GM06990 (cell line): ENCODE measurements around the gene DIAPH3.

Experiments used
- DNase-seq: peaks from one replicate; pipeline ENCODE4 v3.0.0-alpha.2; 2011; ENCODE audit not compliant: insufficient read length; ENCODE audit errors: extremely low read depth
- H3K27me3 ChIP-seq: replicated peaks from 2 replicates; pipeline ENCODE4 v1.6.0; 2011; ENCODE audit warnings: low read length; ENCODE audit not compliant: control insufficient read depth, insufficient read depth
- H3K36me3 ChIP-seq: 2 replicates; pipeline ENCODE4 v1.5.1; 2011; ENCODE audit warnings: low read length; ENCODE audit not compliant: control insufficient read depth, insufficient read depth
- H3K4me3 ChIP-seq: replicated peaks from 2 replicates; pipeline ENCODE4 v1.5.1; 2011; ENCODE audit warnings: low read depth, mild to moderate bottlenecking, control low read depth, low read length
- TF ChIP-seq, protein P1 (sequence below): IDR thresholded peaks from 2 replicates; pipeline ENCODE4 v1.5.1; 2011; ENCODE audit warnings: low read length, control low read depth, mild to moderate bottlenecking, inconsistent platforms; ENCODE audit not compliant: insufficient read depth, poor library complexity, severe bottlenecking

The DIAPH3 gene

GRCh38 chr13:60016229-60016628 is 147.5 kb downstream of the DIAPH3 start:
- Histone ChIP-seq H3K36me3 (no peaks in the 10 kb centered on the region), H3K4me3 (no peak overlapping the region), H3K27me3 (no peaks in the 10 kb centered on the region)
- DNase-seq, result no peak
- TF ChIP-seq, protein P1, sequence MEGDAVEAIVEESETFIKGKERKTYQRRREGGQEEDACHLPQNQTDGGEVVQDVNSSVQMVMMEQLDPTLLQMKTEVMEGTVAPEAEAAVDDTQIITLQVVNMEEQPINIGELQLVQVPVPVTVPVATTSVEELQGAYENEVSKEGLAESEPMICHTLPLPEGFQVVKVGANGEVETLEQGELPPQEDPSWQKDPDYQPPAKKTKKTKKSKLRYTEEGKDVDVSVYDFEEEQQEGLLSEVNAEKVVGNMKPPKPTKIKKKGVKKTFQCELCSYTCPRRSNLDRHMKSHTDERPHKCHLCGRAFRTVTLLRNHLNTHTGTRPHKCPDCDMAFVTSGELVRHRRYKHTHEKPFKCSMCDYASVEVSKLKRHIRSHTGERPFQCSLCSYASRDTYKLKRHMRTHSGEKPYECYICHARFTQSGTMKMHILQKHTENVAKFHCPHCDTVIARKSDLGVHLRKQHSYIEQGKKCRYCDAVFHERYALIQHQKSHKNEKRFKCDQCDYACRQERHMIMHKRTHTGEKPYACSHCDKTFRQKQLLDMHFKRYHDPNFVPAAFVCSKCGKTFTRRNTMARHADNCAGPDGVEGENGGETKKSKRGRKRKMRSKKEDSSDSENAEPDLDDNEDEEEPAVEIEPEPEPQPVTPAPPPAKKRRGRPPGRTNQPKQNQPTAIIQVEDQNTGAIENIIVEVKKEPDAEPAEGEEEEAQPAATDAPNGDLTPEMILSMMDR, result no peak

DNA sequence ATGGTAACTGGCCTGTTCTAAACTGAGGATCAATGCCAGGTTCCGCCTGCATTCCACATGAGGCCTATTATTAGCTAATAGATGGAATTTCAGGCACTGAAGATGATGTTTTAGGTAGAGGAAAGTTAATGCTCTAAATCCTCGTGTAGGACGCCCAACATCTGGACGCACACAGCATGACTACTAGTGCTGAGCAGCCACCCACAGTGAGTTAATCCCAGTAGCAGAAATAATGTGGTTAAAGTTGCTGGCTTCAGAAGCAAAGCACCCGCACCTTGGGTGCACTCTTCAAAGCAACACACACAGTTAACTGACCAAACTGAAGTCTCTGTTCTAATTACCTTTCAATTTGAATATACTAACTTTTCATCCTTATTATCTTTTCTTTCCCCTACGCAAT is 150.6 kb downstream of the DIAPH3 start:
- H3K4me3 ChIP-seq, result no peak overlapping the region
- H3K36me3 ChIP-seq, result no peaks in the 10 kb centered on the region
- H3K27me3 ChIP-seq, result no peaks in the 10 kb centered on the region
- no peak for DNase-seq
- TF ChIP-seq, protein P1, result no peak

DNA sequence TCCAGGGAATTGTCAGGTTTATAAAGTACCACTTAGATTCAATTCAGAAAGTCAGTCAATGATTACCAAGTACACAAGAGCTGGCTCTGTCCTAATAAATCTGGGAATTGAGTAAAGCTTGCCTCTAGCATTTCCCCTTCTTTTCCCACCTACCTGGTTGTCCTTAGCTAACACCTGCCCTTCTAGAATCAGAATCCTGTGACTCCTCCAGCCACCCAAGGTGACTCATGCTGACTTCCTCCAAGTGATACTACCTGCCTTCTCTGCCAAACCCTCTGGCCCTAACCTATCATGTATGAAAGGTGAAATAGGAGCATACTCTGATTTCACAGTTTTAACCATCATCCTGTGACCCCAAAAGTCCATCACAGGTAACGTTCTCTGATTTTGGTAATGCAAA is 151.2 kb downstream of the DIAPH3 start:
- no peak for DNase-seq

GRCh38 chr13:60009300-60010253 is 154.2 kb downstream of the DIAPH3 start:
- Histone ChIP-seq H3K36me3 (no peaks in the 10 kb centered on the region), H3K27me3 (no peaks in the 10 kb centered on the region), H3K4me3 (no peak overlapping the region)
- DNase-seq, result no peak
- TF ChIP-seq, protein P1, result no peak

More for the DNA sequence above, 151.2 kb downstream of the DIAPH3 start:
- Histone ChIP-seq H3K36me3 (no peaks in the 10 kb centered on the region), H3K4me3 (no peak overlapping the region), H3K27me3 (no peaks in the 10 kb centered on the region)
- TF ChIP-seq, protein P1, result no peak

DNA sequence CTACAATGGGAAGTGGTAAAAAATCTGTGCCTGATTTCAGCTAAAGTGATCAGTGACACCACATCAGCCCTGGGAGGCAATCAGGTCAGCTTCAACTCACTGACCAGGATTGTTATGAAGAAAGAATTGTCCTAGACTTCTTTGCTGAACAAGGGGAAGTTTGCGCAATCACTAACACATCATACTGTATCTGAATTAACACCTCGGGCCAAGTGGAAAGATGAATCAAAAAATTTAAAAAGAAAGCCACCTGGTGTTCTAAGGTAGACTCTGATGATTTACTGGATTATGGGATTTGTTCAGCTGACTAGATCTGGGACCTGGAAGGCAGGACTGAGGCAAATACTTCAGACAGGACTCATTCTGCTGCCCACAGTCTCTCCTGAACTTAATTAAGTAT is 161.8 kb downstream of the DIAPH3 start:
- no peaks in the 10 kb centered on the region for H3K27me3 ChIP-seq
- no peaks in the 10 kb centered on the region; the same call in 1 of the 2 replicates for H3K36me3 ChIP-seq
- no peak overlapping the region for H3K4me3 ChIP-seq
- no peak for DNase-seq
- TF ChIP-seq, protein P1, result no peak

- TF ChIP-seq, protein P1, result no peak
- no peaks in the 10 kb centered on the region for H3K27me3 ChIP-seq
- no peak overlapping the region for H3K4me3 ChIP-seq
- no peak for DNase-seq
- no peaks in the 10 kb centered on the region; the same call in 1 of the 2 replicates for H3K36me3 ChIP-seq
Observed at GRCh38 chr13:60000976-60001375, 162.8 kb downstream of the DIAPH3 start.
